Prostate gland (tissue), 2 donors: ENCODE results near the gene ABCC8. TPM values are rescaled to one million over a fixed set of nuclear protein-coding genes. Genes with fewer than 3 reads are reported as not detected.

Experiments used
- DNase-seq: peaks from one replicate; pipeline ENCODE4 v3.0.0-alpha.2; 2019; ENCODE audit warnings: low spot score
- H3K27ac ChIP-seq, 2 donors: fragments of 200-600 bp; sonication (generic); 2 replicates each; pipeline ENCODE4 v1.5.1; 2017 to 2019
- H3K27me3 ChIP-seq: fragments of 200-600 bp; sonication (generic); replicated peaks from 2 replicates; pipeline ENCODE4 v1.5.1; 2019; ENCODE audit not compliant: insufficient read depth
- H3K36me3 ChIP-seq, 2 donors: fragments of 200-600 bp; sonication (generic); 1 replicate in 1 of 2; 2 replicates in 1 of 2; pipeline versions ENCODE4 v1.5.1 to v1.8.1; 2017 to 2019
- H3K4me1 ChIP-seq: fragments of 200-600 bp; sonication (generic); replicated peaks from 2 replicates; pipeline ENCODE4 v1.5.1; 2019
- H3K4me3 ChIP-seq, 2 donors: fragments of 200-600 bp; sonication (generic); 2 replicates each; pipeline ENCODE4 v1.5.1; 2017 to 2019
- H3K9me3 ChIP-seq: fragments of 200-600 bp; sonication (generic); 2 replicates; pipeline ENCODE4 v1.5.1; 2017
- CTCF ChIP-seq, 4 experiments: fragments of 200-600 bp in 2 of 4; fragments of 450-650 bp in 2 of 4; sonication (generic) in 2 of 4; IDR thresholded peaks; 1 replicate in 3 of 4; 2 replicates in 1 of 4; pipeline ENCODE4 v1.5.1; 2016 to 2019; ENCODE audit warnings: antibody characterized with exemption in 4 of 4, mild to moderate bottlenecking in 2 of 4, moderate library complexity in 2 of 4
- POLR2A ChIP-seq: fragments of 450-650 bp; IDR thresholded peaks from one replicate; pipeline ENCODE4 v1.6.1; 2016; ENCODE audit warnings: antibody characterized with exemption, mild to moderate bottlenecking
- POLR2AphosphoS5 ChIP-seq: sonication (generic); formaldehyde crosslinking; IDR thresholded peaks from one replicate; pipeline ENCODE4 v1.6.1; 2017; ENCODE audit warnings: antibody characterized with exemption
- WGBS: methylation state at CpG from one replicate; pipeline ENCODE4 v1.1.5; 2018; 5-methylcytosine and 5-hydroxymethylcytosine counted together
- intact Hi-C: fragments of 100-400 bp; cut with DNase I; formaldehyde crosslinking; loops from one replicate; pipeline ENCODE4 v1.14.2; 2022
- total RNA-seq, 2 donors: library from RNA; depleted of rRNA; stranded (reverse); fragments of >200 nt; gene quantifications; one replicate each; pipeline ENCODE4 v1.1.0, GENCODE V29; 2016

ABCC8 gene
- total RNA-seq, 2 donors from 2014 or later, result 5.7 to 10.2 TPM

GRCh38 chr11:17354601-17354991, 122.0 kb downstream of the ABCC8 start:
- DNase-seq, result peak; percentile 47
- H3K4me3 ChIP-seq, result no peak overlapping the region

GRCh38 chr11:17353821-17354600, 122.6 kb downstream of the ABCC8 start:
- peak overlapping the region; percentile 80 to 81 for H3K27ac ChIP-seq
- H3K27me3 ChIP-seq, result no peaks in the 10 kb centered on the region
- no peaks in the 10 kb centered on the region for H3K4me1 ChIP-seq
- TF ChIP-seq POLR2AphosphoS5 (no peak), CTCF (IDR thresholded peaks at IDR 0.05) (no peak), POLR2A (no peak)
- intact Hi-C loops, result loop anchor here (10.0 kb wide), 1 partner anchor 139 kb away; no protein-coding TSS in a partner anchor
- no peaks in the 10 kb centered on the region for H3K9me3 ChIP-seq
- DNase-seq, result no peak
- H3K4me3 ChIP-seq, result peak overlapping the region; percentile 53 to 56
- no peaks in the 10 kb centered on the region for H3K36me3 ChIP-seq
- 9% methylated on average over 15 of the region's 15 CpGs for WGBS

More at GRCh38 chr11:17354601-17354991, 122.0 kb downstream of the ABCC8 start:
- no peaks in the 10 kb centered on the region for H3K27me3 ChIP-seq
- no peaks in the 10 kb centered on the region for H3K36me3 ChIP-seq
- WGBS, result 68% methylated on average over 3 of the region's 3 CpGs
- no peaks in the 10 kb centered on the region for H3K4me1 ChIP-seq
- H3K27ac ChIP-seq, result no peak overlapping the region
- intact Hi-C loops, result loop anchor here (10.0 kb wide), 1 partner anchor 140 kb away; no protein-coding TSS in a partner anchor
- H3K9me3 ChIP-seq, result no peaks in the 10 kb centered on the region
- TF ChIP-seq POLR2AphosphoS5 (no peak), CTCF (IDR thresholded peaks at IDR 0.05) (peak in 3 of 4 experiments; percentile 49 to 51 (median 50)), POLR2A (no peak)

DNA sequence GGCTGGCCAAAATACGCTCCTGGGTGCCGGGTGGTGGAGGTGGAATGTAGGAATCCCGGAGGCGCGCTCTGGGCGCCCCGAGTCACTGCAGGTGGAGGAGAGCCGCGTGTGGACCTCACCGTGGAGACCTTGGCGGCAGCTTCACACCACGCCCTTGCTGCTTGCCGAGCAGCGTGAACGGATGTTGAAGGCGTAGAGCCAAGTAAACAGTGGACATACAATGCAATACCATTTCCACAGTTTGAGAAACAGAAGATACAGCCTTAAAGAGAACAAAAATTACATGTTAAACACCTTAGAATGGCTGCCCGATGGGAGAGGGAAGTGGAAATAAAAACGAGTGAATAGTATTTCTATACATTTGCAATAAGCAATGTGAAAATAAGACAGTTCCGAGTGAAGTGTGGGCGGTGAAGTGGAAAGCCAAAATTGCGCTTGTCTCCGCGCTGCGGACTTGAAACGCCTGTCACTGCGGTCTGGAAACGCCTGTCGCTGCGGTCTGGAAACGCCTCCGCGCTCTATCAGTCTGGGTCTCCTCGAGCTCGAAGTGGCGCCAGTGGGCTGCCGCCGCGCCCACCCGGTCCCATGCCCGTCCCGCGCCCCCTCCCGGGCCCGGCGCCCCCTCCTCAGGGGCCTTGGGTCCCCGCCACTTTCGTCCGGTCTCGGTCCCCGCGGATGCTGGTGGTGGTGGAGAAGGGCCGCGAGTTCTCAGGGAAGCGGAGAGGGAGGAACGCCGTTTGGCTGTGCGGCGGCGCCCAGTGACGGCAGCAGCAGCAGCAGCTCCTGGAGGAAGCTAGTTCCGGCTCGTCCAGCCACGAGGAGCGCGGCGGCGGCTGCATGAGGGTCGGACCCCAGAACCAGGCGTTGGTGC, 123.5 kb downstream of the ABCC8 start:
- no peaks in the 10 kb centered on the region for H3K9me3 ChIP-seq
- no peaks in the 10 kb centered on the region for H3K27me3 ChIP-seq
- H3K4me3 ChIP-seq, result peak overlapping the region; percentile 53 to 56
- peak overlapping the region; percentile 80 to 81 for H3K27ac ChIP-seq
- H3K36me3 ChIP-seq, result no peaks in the 10 kb centered on the region
- intact Hi-C loops, result loop anchor here (10.0 kb wide), 1 partner anchor 138 kb away; no protein-coding TSS in a partner anchor
- no peaks in the 10 kb centered on the region for H3K4me1 ChIP-seq
- WGBS, result under 1% methylated on average over 65 of the region's 69 CpGs
- peak; percentile 11 for TF ChIP-seq POLR2AphosphoS5
- TF ChIP-seq POLR2A, result no peak
- TF ChIP-seq CTCF (IDR thresholded peaks at IDR 0.05), result peak in 1 of 4 experiments; percentile 13
- DNase-seq, result peak; percentile 44

GRCh38 chr11:17351510-17352176, 125.0 kb downstream of the ABCC8 start, which contains the start of gene NCR3LG1:
NCR3LG1 (plus strand) TSS chr11:17351800; CDS start chr11:17351970, 170 bp downstream.
- DNase-seq, result peak; percentile 23
- Histone ChIP-seq H3K4me1 (no peaks in the 10 kb centered on the region), H3K27me3 (no peaks in the 10 kb centered on the region), H3K36me3 (no peaks in the 10 kb centered on the region), H3K4me3 (peak within 1 kb of the TSS; percentile 53 to 56), H3K9me3 (no peaks in the 10 kb centered on the region), H3K27ac (peak within 1 kb of the TSS; percentile 20 to 22)
- intact Hi-C loops, result loop anchor here (10.0 kb wide), 1 partner anchor 137 kb away; no protein-coding TSS in a partner anchor
- TF ChIP-seq POLR2AphosphoS5 (peak; percentile 9), POLR2A (no peak)
- WGBS, result under 1% methylated on average over 44 of the region's 61 CpGs
